Lower leg skin (tissue), 4 donors: ENCODE data around the gene MT1B. TPM values are rescaled to one million over a fixed set of nuclear protein-coding genes. Genes with fewer than 3 reads are reported as not detected.

Experiments
- DNase-seq, 2 donors: peaks; one replicate each; pipeline ENCODE4 v3.0.0-alpha.2; 2019; ENCODE audit warnings: low spot score in 2 of 2
- H3K4me3 ChIP-seq: fragments of 200-600 bp; sonication (generic); 2 replicates; pipeline ENCODE4 v1.5.1; 2017; ENCODE audit warnings: mild to moderate bottlenecking, low read depth; ENCODE audit not compliant: poor library complexity, severe bottlenecking
- CTCF ChIP-seq, 3 donors: fragments of 450-650 bp; IDR thresholded peaks; one replicate each; pipeline ENCODE4 v1.5.1; 2016; ENCODE audit warnings: antibody characterized with exemption in 3 of 3, mild to moderate bottlenecking in 3 of 3, moderate library complexity in 2 of 3
- POLR2A ChIP-seq, 2 donors: fragments of 450-650 bp; IDR thresholded peaks; one replicate each; pipeline ENCODE4 v1.6.1; 2016 to 2017; ENCODE audit warnings: antibody characterized with exemption in 2 of 2, mild to moderate bottlenecking in 1 of 2, moderate library complexity in 1 of 2
- WGBS, 2 donors: methylation state at CpG; one replicate each; pipeline ENCODE4 v1.1.5; 2018; 5-methylcytosine and 5-hydroxymethylcytosine counted together
- intact Hi-C: fragments of 100-400 bp; cut with DNase I; formaldehyde crosslinking; loops from one replicate; pipeline ENCODE4 v1.15.0; 2023; ENCODE audit warnings: low total_unique reads
- total RNA-seq, 4 donors: library from RNA; depleted of rRNA; stranded (reverse); fragments of >200 nt; gene quantifications; one replicate each; pipeline ENCODE4 v1.1.0, GENCODE V29; 2016

The MT1B gene
- total RNA-seq, 4 donors from 2014 or later, result not detected

GRCh38 chr16:56679818-56680217 is 28.1 kb downstream of the MT1B start:
- WGBS, 2 donors, result 82% methylated on average over 6 of the region's 6 CpGs
- no peak for DNase-seq
- intact Hi-C loops, result loop anchor here (10.0 kb wide), 2 partner anchors 75 to 115 kb away; partner anchors contain the start of gene MT2A
- no peak for TF ChIP-seq POLR2A (IDR thresholded peaks at IDR 0.05)
- no peak for TF ChIP-seq CTCF (IDR thresholded peaks at IDR 0.05)
- no peak overlapping the region for H3K4me3 ChIP-seq

- intact Hi-C loops, result loop anchor here (10.0 kb wide), 1 partner anchor 77 kb away; the partner anchor contains the start of gene MT2A
- WGBS, 2 donors, result 0% methylated on average over 31 to 32 of the region's 49 CpGs
- DNase-seq, result peak; percentile 93 to 99
- TF ChIP-seq CTCF (IDR thresholded peaks at IDR 0.05) (no peak), POLR2A (IDR thresholded peaks at IDR 0.05) (peak in 1 of 2 donors; percentile 86)
- peak within 1 kb of the TSS; percentile 92 for H3K4me3 ChIP-seq
Measured at GRCh38 chr16:56681939-56682702, 30.4 kb downstream of the MT1B start, which contains the start of gene MT1X. Gene MT1X, plus strand, starts transcription at chr16:56682470. Its CDS starts 71 bp downstream, at chr16:56682541.

GRCh38 chr16:56682703-56683397 is 31.2 kb downstream of the MT1B start:
- 15 to 20% methylated on average over 8 of the region's 8 CpGs for WGBS, 2 donors
- no peak for DNase-seq
- intact Hi-C loops, result loop anchor here (10.0 kb wide), 1 partner anchor 78 kb away; the partner anchor contains the start of gene MT2A
- TF ChIP-seq POLR2A (IDR thresholded peaks at IDR 0.05) (no peak), CTCF (IDR thresholded peaks at IDR 0.05) (no peak)
- peak overlapping the region; percentile 92 for H3K4me3 ChIP-seq

GRCh38 chr16:56683424-56684172 is 31.9 kb downstream of the MT1B start:
- DNase-seq, result no peak
- intact Hi-C loops, result loop anchor here (10.0 kb wide), 1 partner anchor 79 kb away; the partner anchor contains the start of gene MT2A
- TF ChIP-seq POLR2A (IDR thresholded peaks at IDR 0.05) (no peak), CTCF (IDR thresholded peaks at IDR 0.05) (no peak)
- peak overlapping the region; percentile 92 for H3K4me3 ChIP-seq
- WGBS, 2 donors, result 29 to 45% methylated on average over 5 of the region's 5 CpGs

- no peak for DNase-seq
- 42 to 46% methylated on average over 4 of the region's 4 CpGs for WGBS, 2 donors
- intact Hi-C loops, result loop anchor here (10.0 kb wide), 1 partner anchor 80 kb away; the partner anchor contains the start of gene MT2A
- TF ChIP-seq POLR2A (IDR thresholded peaks at IDR 0.05), result no peak
- no peak for TF ChIP-seq CTCF (IDR thresholded peaks at IDR 0.05)
- peak overlapping the region; percentile 92 for H3K4me3 ChIP-seq
Measured at GRCh38 chr16:56684256-56684925, 32.7 kb downstream of the MT1B start.
